Glutamatergic neuron (in vitro differentiated cells): ENCODE measurements around the gene EPN1. TPM values are rescaled to one million over a fixed set of nuclear protein-coding genes. Genes with fewer than 3 reads are reported as not detected.

Experiments used
- DNase-seq: peaks from one replicate; pipeline ENCODE4 v3.0.0; 2022
- H3K27ac Mint-ChIP-seq: one replicate; pipeline ENCODE4 v1.8.0; 2020; ENCODE audit warnings: mild to moderate bottlenecking, mixed read lengths, inconsistent platforms; ENCODE audit not compliant: unreplicated experiment
- H3K27me3 Mint-ChIP-seq: one replicate; pipeline ENCODE4 v1.8.0; 2020; ENCODE audit warnings: mild to moderate bottlenecking, moderate library complexity, mixed read lengths, inconsistent platforms; ENCODE audit not compliant: unreplicated experiment
- H3K36me3 Mint-ChIP-seq: one replicate; pipeline ENCODE4 v1.8.0; 2020; ENCODE audit warnings: mild to moderate bottlenecking, mixed read lengths, inconsistent platforms; ENCODE audit not compliant: unreplicated experiment
- H3K4me1 Mint-ChIP-seq: one replicate; pipeline ENCODE4 v1.8.0; 2020; ENCODE audit warnings: mild to moderate bottlenecking, low read depth, mixed read lengths, inconsistent platforms; ENCODE audit not compliant: unreplicated experiment
- H3K4me3 Mint-ChIP-seq: one replicate; pipeline ENCODE4 v1.8.0; 2020; ENCODE audit warnings: mild to moderate bottlenecking, mixed read lengths, inconsistent platforms; ENCODE audit not compliant: unreplicated experiment
- H3K9me3 Mint-ChIP-seq: one replicate; pipeline ENCODE4 v1.8.0; 2020; ENCODE audit warnings: mild to moderate bottlenecking, moderate library complexity, mixed read lengths, inconsistent platforms; ENCODE audit not compliant: unreplicated experiment
- total RNA-seq: library from RNA; stranded (reverse); fragmentation: NEBNext Ultra II Directional; extraction: Animal tissue kit (Norgen Biotek cat#: 25700); gene quantifications from one replicate; pipeline ENCODE4 v1.2.1, GENCODE V29; 2021; ENCODE audit not compliant: unreplicated experiment
- TF ChIP-seq, protein P1 (sequence below): fragments of 200-600 bp; sonication (generic); IDR thresholded peaks from one replicate; pipeline ENCODE4 v1.5.0; 2021; ENCODE audit not compliant: partially characterized antibody, unreplicated experiment

Gene EPN1
- total RNA-seq, 1 donor from 2014 or later = 150 TPM

- TF ChIP-seq, protein P1, sequence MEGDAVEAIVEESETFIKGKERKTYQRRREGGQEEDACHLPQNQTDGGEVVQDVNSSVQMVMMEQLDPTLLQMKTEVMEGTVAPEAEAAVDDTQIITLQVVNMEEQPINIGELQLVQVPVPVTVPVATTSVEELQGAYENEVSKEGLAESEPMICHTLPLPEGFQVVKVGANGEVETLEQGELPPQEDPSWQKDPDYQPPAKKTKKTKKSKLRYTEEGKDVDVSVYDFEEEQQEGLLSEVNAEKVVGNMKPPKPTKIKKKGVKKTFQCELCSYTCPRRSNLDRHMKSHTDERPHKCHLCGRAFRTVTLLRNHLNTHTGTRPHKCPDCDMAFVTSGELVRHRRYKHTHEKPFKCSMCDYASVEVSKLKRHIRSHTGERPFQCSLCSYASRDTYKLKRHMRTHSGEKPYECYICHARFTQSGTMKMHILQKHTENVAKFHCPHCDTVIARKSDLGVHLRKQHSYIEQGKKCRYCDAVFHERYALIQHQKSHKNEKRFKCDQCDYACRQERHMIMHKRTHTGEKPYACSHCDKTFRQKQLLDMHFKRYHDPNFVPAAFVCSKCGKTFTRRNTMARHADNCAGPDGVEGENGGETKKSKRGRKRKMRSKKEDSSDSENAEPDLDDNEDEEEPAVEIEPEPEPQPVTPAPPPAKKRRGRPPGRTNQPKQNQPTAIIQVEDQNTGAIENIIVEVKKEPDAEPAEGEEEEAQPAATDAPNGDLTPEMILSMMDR = no peak
- Mint-ChIP-seq H3K9me3 (peaks cover 18% of the 10 kb centered on the region), H3K36me3 (no peaks in the 10 kb centered on the region), H3K27me3 (peaks cover 18% of the 10 kb centered on the region), H3K27ac (peak within 1 kb of the TSS; percentile 85), H3K4me1 (peaks cover 26% of the 10 kb centered on the region), H3K4me3 (peak within 1 kb of the TSS; percentile 91)
- peak; percentile 72 for DNase-seq
These were observed 34.2 kb upstream of the EPN1 start, which contains the start of gene ZNF580 for GRCh38 chr19:55640577-55641425. TSS of gene ZNF580 (plus strand) at chr19:55641002. CDS start at chr19:55642509, 1,507 bp downstream.

GRCh38 chr19:55641426-55642152, 33.4 kb upstream of the EPN1 start:
- H3K27me3 Mint-ChIP-seq = peaks cover 13% of the 10 kb centered on the region
- H3K4me3 Mint-ChIP-seq = peak overlapping the region; percentile 91

DNA sequence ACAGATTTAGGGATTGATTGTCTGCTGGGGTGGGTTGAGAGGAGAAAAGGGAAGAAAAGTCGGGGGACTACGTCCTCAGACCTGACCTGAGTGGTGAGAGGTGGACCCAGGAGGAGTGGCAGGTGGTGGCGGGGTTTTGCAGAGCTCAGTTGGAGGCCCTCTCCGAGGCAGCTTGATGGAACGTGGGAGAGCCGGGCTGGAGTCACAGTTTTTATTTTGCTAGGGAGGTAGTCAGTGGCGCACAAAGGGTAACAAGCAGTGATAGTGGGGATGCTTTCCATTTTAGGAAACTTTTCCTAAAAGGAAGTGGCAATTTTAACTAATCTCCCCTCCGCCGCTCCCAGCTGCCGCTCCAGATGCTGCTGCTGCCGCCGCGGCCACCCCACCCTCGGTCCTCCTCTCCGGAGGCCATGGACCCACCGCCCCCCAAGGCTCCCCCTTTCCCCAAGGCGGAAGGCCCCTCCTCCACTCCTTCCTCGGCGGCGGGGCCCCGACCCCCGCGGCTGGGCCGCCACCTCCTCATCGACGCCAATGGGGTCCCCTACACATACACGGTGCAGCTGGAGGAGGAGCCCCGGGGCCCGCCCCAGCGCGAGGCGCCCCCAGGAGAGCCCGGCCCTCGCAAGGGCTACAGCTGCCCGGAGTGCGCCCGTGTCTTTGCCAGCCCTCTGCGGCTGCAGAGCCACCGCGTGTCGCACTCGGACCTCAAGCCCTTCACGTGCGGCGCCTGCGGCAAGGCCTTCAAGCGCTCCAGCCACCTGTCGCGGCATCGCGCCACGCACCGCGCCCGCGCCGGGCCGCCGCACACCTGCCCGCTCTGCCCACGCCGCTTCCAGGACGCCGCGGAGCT, 32.6 kb upstream of the EPN1 start:
- H3K27ac Mint-ChIP-seq = peak overlapping the region; percentile 91
- TF ChIP-seq, protein P1 = no peak
- no peaks in the 10 kb centered on the region for H3K36me3 Mint-ChIP-seq
- peaks cover 16% of the 10 kb centered on the region for H3K27me3 Mint-ChIP-seq
- peaks cover 22% of the 10 kb centered on the region for H3K4me1 Mint-ChIP-seq
- H3K9me3 Mint-ChIP-seq = peaks cover 20% of the 10 kb centered on the region
- H3K4me3 Mint-ChIP-seq = peak overlapping the region; percentile 97
- DNase-seq = peak; percentile 38

More at GRCh38 chr19:55641426-55642152, 33.4 kb upstream of the EPN1 start:
- TF ChIP-seq, protein P1 = no peak
- peaks cover 18% of the 10 kb centered on the region for H3K9me3 Mint-ChIP-seq
- no peaks in the 10 kb centered on the region for H3K36me3 Mint-ChIP-seq
- H3K27ac Mint-ChIP-seq = peak overlapping the region; percentile 91
- H3K4me1 Mint-ChIP-seq = peaks cover 18% of the 10 kb centered on the region
- peak; percentile 30 for DNase-seq

DNA sequence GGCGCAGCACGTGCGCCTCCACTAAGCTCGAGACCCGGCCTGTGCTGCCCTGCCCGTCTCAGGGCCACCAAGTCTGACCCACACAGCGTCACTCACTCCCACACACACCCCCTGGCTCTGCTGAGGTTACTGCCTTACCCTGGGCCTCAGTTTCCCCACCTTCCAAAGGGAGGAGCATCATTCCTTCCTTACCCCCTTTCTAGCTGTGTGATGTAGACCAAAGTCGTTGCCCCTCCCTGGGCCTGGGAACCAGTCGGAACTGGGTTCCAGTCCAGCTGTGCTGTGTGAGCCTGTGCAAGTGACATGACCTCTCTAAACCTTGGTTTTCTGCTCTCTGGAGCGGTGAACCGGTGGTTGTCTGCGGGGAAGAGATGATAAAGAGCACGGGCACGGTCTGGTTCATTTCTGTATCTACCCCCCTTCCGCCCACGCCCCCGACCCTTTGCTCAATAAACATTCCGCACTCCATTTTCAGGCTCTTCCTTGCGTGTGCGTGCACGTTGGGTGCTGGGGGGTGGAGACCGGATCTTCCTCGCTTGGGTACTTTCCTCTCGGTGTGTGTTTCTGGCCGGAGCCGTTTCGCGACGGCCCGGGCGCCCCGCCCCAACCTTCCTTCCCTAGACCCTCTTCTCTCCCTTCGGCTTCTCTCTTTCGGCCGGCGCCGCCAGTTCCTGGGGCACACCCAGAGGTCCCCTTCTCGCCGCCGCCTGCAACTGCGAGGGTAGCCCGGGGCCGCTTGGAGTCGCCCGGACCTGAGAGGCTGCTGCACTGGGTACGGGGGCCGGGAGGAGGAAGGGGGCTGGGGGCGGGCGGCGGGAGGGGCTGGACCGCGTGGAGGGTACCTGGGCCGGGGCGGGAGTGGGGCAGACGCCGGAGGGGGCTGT, 31.8 kb upstream of the EPN1 start, which contains the start of gene ZNF581:
TSS of gene ZNF581 (plus strand) at position 647 of the 884 bp plus-strand sequence. CDS start 923 bp downstream, outside the sequence.
- Mint-ChIP-seq H3K27ac (peak within 1 kb of the TSS; percentile 86), H3K4me3 (peak within 1 kb of the TSS; percentile 97), H3K4me1 (peaks cover 22% of the 10 kb centered on the region), H3K27me3 (peaks cover 16% of the 10 kb centered on the region), H3K36me3 (no peaks in the 10 kb centered on the region), H3K9me3 (peaks cover 22% of the 10 kb centered on the region)
- TF ChIP-seq, protein P1 = no peak
- peak; percentile 81 for DNase-seq
